Loucy (cell line): Measurements from ENCODE around the gene RAC2.

Experiments used
- H2AFZ ChIP-seq: fragments of 200-600 bp; sonication (generic); 2 replicates; pipeline ENCODE4 v1.6.0; 2016; ENCODE audit warnings: antibody characterized with exemption, mild to moderate bottlenecking, low read length, moderate library complexity
- H3F3A ChIP-seq: fragments of 200-600 bp; 2 replicates; pipeline ENCODE4 v1.6.0; 2016; ENCODE audit warnings: antibody characterized with exemption, low read depth, mild to moderate bottlenecking
- H3K27me3 ChIP-seq: fragments of 200-600 bp; sonication (generic); 2 replicates; pipeline ENCODE4 v1.6.1; 2014; ENCODE audit warnings: low read length, mild to moderate bottlenecking; ENCODE audit not compliant: insufficient read depth, poor library complexity, severe bottlenecking
- H3K36me3 ChIP-seq: fragments of 200-600 bp; sonication (generic); 2 replicates; pipeline ENCODE4 v1.6.1; 2016; ENCODE audit warnings: low read length; ENCODE audit not compliant: insufficient read depth
- H3K4me1 ChIP-seq: fragments of 200-600 bp; sonication (generic); 2 replicates; pipeline ENCODE4 v1.5.1; 2014; ENCODE audit warnings: low read length, mild to moderate bottlenecking; ENCODE audit not compliant: insufficient read depth, poor library complexity, severe bottlenecking
- H3K4me2 ChIP-seq: fragments of 200-600 bp; sonication (generic); 2 replicates; pipeline ENCODE4 v1.6.0; 2014; ENCODE audit warnings: antibody characterized with exemption, low read length, low read depth, mild to moderate bottlenecking; ENCODE audit not compliant: poor library complexity, severe bottlenecking
- H3K4me3 ChIP-seq: fragments of 200-600 bp; sonication (generic); 2 replicates; pipeline ENCODE4 v1.5.1; 2014; ENCODE audit warnings: low read length, mild to moderate bottlenecking, mixed read lengths; ENCODE audit not compliant: poor library complexity, severe bottlenecking
- H3K79me2 ChIP-seq: fragments of 200-600 bp; sonication (generic); 2 replicates; pipeline ENCODE4 v1.6.1; 2014; ENCODE audit warnings: low read length; ENCODE audit not compliant: insufficient read depth
- H3K9ac ChIP-seq: fragments of 200-600 bp; sonication (generic); 2 replicates; pipeline ENCODE4 v1.6.0; 2014; ENCODE audit warnings: mild to moderate bottlenecking, low read depth, low read length, moderate library complexity; ENCODE audit not compliant: poor library complexity, severe bottlenecking
- H3K9me2 ChIP-seq: fragments of 200-600 bp; sonication (generic); replicated peaks from 2 replicates; pipeline ENCODE4 v1.6.1; 2016; ENCODE audit warnings: low read depth, low read length, mixed read lengths
- H3K9me3 ChIP-seq: fragments of 200-600 bp; sonication (generic); 2 replicates; pipeline ENCODE4 v1.6.1; 2014; ENCODE audit warnings: mild to moderate bottlenecking, antibody characterized with exemption, low read length, low read depth; ENCODE audit not compliant: insufficient read depth
- H4K20me1 ChIP-seq: fragments of 200-600 bp; sonication (generic); 2 replicates; pipeline ENCODE4 v1.6.0; 2014; ENCODE audit warnings: antibody characterized with exemption, low read length, mild to moderate bottlenecking; ENCODE audit not compliant: insufficient read depth, poor library complexity, severe bottlenecking
- EZH2phosphoT487 ChIP-seq: fragments of 200-600 bp; IDR thresholded peaks from 2 replicates; pipeline ENCODE4 v1.6.1; 2018; ENCODE audit warnings: antibody characterized with exemption, mild to moderate bottlenecking, moderate library complexity, borderline replicate concordance
- TF ChIP-seq, protein P1 (sequence below): fragments of 200-600 bp; sonication (generic); conservative IDR thresholded peaks from 2 replicates; pipeline ENCODE4 v1.5.1; 2014; ENCODE audit warnings: mild to moderate bottlenecking, antibody characterized with exemption, low read length

Gene RAC2

GRCh38 chr22:37205046-37205445, 39.0 kb downstream of the RAC2 start:
- Histone ChIP-seq H3K4me1 (peaks cover 3% of the 10 kb centered on the region), H2AFZ (no peak overlapping the region), H3F3A (no peaks in the 10 kb centered on the region), H3K9ac (no peak overlapping the region), H4K20me1 (no peaks in the 10 kb centered on the region), H3K27me3 (no peaks in the 10 kb centered on the region), H3K4me3 (no peak overlapping the region), H3K9me3 (no peaks in the 10 kb centered on the region), H3K4me2 (no peak overlapping the region), H3K9me2 (no peaks in the 10 kb centered on the region), H3K36me3 (no peaks in the 10 kb centered on the region), H3K79me2 (no peaks in the 10 kb centered on the region)
- TF ChIP-seq, protein P1, sequence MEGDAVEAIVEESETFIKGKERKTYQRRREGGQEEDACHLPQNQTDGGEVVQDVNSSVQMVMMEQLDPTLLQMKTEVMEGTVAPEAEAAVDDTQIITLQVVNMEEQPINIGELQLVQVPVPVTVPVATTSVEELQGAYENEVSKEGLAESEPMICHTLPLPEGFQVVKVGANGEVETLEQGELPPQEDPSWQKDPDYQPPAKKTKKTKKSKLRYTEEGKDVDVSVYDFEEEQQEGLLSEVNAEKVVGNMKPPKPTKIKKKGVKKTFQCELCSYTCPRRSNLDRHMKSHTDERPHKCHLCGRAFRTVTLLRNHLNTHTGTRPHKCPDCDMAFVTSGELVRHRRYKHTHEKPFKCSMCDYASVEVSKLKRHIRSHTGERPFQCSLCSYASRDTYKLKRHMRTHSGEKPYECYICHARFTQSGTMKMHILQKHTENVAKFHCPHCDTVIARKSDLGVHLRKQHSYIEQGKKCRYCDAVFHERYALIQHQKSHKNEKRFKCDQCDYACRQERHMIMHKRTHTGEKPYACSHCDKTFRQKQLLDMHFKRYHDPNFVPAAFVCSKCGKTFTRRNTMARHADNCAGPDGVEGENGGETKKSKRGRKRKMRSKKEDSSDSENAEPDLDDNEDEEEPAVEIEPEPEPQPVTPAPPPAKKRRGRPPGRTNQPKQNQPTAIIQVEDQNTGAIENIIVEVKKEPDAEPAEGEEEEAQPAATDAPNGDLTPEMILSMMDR, result no peak
- no peak for TF ChIP-seq EZH2phosphoT487

DNA sequence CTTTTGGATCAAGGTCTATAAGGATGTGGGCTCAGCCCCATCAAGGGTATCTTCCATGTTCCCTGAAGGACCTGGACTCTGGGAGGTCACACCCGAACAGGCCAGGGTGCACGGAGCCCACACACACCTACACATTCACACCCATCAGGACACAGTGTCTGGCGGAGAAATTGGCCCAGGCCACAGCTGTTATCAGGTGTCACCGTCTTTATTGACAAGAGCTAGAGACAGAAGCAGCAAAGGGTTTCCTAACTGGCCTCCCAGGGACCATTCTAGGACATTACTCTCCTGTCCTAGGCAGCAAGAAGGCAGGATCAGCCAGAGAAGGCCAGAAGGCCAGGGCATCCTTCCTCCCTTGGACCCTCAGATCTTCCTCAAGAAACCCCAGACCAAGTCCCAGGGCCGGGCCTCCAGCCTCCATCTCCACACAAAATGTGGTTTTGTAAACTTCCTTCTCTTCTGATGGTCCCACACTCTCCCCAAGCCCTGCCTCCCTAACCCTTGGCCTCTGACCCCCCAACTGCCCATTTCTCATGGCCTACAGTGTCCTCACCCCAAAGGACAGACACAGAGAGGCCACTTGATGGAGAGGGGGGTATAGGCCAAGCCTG, 39.9 kb downstream of the RAC2 start:
- Histone ChIP-seq H3K9me2 (no peaks in the 10 kb centered on the region), H3K4me1 (peaks cover 7% of the 10 kb centered on the region), H3K27me3 (no peaks in the 10 kb centered on the region), H3K9me3 (no peaks in the 10 kb centered on the region), H3K36me3 (no peaks in the 10 kb centered on the region), H3K4me3 (no peak overlapping the region), H3K4me2 (no peak overlapping the region), H4K20me1 (no peaks in the 10 kb centered on the region), H3K79me2 (no peaks in the 10 kb centered on the region), H3K9ac (no peak overlapping the region), H3F3A (no peaks in the 10 kb centered on the region), H2AFZ (no peak overlapping the region)
- TF ChIP-seq, protein P1, result no peak
- TF ChIP-seq EZH2phosphoT487, result no peak

DNA sequence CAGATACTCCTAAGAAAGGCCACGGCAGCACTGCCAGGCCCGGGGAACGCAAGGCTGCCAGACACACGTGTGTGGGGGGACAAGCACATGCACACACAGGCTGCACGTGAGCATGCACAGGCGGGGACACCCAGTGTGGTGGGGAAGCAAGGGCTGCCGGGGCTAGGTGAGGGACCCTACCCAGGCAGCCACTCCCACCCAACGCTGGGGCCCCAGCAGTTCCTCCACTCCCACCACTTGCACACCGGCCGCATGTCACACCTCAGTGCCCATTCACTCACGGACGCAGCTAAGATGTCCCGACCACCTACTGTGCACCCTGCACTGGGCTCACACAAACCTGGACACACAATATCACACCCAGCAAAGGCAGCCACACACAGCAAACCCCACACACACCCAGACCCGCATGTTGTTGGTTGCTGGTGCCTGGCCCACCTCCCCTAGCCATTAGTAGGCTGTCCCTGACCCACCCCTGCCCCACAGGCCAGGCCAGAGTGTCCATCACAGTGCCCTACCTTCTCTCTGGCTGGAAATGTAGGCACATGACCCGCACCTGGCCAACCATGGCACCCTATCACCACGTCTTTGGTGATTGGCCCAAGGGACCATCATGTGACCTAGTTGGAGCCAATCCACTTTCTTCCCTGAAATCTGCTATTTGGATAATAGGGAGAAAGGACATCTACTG, 40.6 kb downstream of the RAC2 start:
- Histone ChIP-seq H3K27me3 (no peaks in the 10 kb centered on the region), H3K4me2 (no peak overlapping the region)

More for the DNA sequence above, 40.6 kb downstream of the RAC2 start:
- Histone ChIP-seq H3K79me2 (no peaks in the 10 kb centered on the region), H3K9ac (no peak overlapping the region), H3K4me1 (peaks cover 7% of the 10 kb centered on the region), H3F3A (no peaks in the 10 kb centered on the region), H2AFZ (no peak overlapping the region), H3K4me3 (no peak overlapping the region), H3K9me2 (no peaks in the 10 kb centered on the region), H4K20me1 (no peaks in the 10 kb centered on the region), H3K36me3 (no peaks in the 10 kb centered on the region), H3K9me3 (no peaks in the 10 kb centered on the region)
- TF ChIP-seq EZH2phosphoT487, result no peak
- TF ChIP-seq, protein P1, result no peak
